CD4-positive, alpha-beta T cell treated with Interleukin-4 for 4 hours (primary cell): Measurements from ENCODE around the gene MICAL3.

Source experiments
- DNase-seq: peaks from one replicate; pipeline ENCODE4 v3.0.0-alpha.2; 2020

Gene MICAL3

DNA sequence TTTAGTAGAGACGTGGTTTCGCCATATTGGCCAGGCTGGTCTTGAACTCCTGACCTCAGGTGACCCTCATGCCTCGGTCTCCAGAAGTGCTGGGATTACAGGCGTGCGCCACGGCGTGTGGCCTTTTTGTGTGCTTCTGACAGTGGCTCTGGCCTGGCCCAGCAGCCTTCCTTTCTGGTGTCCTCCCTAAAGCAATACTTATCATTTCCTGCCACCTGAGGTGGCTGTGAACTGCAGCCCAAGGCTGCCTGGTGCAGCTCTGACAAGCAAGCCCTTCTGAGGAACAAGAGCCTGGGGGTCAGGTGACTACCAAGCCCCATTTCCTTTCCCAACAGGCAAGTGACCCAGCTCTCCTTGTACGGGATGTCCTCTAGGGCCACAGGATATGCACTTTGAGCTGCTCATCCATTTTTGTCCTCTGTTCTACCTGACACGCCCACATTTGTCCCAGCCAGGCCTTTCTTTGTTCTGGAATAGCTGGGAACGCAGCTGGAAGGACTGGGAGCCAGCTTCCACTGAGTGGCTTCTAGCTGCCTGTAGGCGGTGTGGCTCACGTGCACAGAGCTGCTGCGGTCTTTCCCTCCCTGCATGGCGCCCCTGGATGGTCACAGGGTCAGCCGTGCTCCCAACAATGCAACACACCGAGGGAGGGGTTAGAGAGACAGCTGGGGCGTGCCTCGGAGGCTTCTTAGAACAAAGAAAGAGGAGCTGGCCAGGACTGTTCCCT lies 237.8 kb downstream of the MICAL3 start:
- DNase-seq, result no peak

DNA sequence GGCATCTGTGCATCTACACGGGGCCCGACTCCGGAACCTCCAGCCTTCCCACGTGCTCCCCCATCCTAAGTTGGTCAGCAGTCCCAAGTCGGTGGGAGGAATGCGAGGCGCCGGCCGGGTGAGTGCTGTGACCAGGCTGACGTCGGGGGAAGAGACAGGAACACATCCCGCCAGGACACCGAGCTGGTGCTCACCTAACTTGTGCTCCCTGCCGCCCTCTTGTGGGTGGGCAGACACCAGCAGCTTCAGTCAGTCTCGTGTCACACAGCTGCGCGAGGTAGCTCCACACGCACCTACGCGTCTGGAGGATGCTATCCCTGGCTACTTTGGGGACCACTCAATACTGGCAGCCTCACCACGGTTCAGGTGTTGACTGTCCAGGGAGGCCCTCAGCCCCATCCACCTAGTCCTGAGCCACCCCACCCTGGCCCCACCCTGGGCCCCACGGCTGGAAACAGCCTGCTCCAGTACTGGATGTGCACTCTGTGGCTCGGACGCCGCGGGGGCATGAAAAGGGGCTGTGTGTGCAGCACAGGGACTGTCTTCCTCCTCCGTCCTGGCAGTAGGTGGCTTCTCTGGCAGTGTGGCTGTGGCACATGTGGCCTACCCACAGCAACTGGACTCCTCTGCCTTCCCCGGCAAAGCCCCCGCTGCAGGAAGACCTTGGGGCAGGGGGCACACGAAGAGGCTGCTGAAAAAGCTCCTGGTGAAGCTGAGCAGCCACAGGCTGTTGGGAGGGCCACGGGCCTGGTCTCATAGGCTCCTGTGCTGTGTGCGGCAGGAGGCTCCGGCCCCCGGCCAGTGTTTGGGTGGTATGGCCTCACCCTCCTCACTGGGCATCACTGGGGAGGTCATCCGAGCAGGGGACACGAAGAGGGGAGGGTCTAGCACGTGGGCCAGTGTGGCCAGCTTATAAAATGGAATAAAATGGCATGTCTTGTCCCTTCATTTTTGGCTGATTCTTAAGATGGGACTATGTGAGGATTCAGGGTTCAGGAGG lies 238.9 kb downstream of the MICAL3 start:
- DNase-seq, result peak; percentile 59

DNA sequence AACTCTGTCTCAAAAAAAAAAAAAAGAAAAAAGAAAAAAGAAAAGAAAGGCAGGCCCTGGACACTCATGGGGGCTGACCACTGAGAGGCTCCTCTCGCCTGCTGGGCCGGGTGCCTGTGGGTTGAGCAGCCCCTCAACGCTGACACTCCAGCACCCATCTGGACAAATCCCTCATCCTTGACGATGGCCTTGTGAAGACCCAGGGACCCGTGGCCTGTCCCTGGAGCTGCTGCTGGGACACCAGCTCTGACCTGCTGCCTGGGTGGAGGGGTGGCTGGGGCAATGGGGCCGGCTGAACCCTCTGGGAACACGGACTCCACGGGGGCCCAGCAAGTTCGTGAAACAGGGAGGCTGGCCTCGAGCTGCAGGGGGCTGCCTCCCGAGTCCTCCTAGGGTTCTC lies 239.6 kb downstream of the MICAL3 start:
- no peak for DNase-seq

DNA sequence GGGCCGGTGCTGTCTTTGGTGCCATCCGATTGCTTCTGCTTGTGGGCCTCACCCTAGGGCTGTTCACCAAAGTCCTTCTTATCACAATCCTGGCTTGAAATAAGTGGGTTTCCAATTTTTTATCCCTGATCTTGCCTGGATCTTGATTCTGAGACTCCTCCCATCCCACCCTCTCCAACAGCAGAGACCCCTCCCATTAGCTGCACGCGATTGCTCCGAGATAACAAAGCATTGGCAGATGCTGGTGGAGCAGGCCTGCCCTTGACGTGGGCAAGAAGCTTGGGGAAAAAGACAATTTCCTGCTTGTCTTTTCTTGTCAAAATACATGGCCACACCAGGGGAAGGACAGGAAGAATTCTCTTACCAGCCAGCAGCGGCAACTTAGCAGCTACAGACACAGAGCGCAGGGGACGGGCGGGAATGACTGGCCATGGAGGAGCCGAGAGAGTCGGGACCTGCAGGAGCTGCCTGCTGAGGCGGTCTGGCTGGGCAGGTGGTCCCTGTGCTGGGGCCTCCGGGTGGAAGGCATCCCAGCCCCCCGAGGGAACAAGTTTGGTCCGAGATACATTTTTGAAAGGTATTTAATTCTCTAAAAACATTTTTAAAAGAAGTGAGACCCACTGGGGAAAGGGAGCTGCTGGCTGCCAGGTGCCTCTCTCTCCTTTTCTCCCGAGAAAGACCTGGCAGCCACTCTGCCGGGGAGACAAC lies 240.4 kb downstream of the MICAL3 start:
- no peak for DNase-seq

DNA sequence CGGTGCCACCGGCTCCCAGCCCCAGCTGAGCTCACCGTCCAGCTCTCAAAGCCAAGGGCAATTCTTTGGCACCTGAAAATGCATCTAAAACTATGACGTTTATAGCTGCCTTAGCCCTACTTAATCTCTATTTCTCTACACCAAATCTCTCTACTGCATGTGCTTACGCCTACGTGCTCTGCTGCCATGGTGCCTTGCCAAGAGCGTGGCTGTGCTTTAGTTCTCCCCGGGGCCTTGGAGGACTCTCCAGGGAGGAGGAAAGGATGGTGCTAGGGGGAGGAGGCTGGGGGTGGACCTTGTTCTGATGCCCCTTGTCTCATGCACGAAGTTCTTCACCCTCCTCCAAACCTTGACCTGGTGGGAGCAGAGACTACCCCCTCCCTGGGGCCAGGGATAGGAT lies 241.0 kb downstream of the MICAL3 start:
- DNase-seq, result no peak

DNA sequence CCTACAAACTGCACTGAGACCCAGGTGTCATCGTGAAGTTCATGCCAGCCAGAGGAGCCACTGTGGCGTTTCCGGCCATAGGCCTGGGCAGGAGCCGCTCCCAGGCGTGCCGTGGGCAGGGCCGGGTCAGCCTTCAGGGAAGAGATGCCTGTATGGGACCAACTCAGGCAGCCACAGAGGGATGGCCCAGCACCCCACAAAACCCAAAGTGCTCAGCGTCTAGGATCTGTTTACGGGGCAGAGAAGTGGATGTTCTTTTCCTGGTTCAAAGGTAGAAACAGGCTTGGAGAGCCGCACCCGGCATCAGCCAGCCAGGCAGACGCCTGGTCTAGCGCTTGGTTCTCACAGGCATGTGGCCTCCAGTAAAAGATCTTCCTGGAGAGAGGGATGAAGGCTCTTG lies 241.7 kb downstream of the MICAL3 start:
- no peak for DNase-seq

DNA sequence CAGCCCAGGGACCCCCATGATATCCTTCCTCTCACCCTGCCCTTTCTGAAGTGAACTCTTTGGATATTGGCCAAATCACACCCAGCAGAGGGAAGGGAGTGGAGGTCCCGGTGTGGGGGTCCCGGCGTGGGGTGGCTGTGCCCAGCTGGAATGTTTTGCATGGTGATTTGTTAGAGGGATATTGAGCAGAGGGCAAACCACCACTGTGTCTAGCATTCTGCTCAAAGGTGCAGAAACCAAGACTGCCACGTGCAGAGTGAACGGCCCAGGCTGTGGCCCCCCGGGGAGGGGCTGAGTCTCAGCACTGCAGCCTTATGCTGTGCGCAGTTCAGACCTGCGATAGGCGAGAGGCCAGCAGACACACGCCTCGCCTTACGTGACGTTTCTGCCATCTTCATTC lies 242.2 kb downstream of the MICAL3 start:
- no peak for DNase-seq

DNA sequence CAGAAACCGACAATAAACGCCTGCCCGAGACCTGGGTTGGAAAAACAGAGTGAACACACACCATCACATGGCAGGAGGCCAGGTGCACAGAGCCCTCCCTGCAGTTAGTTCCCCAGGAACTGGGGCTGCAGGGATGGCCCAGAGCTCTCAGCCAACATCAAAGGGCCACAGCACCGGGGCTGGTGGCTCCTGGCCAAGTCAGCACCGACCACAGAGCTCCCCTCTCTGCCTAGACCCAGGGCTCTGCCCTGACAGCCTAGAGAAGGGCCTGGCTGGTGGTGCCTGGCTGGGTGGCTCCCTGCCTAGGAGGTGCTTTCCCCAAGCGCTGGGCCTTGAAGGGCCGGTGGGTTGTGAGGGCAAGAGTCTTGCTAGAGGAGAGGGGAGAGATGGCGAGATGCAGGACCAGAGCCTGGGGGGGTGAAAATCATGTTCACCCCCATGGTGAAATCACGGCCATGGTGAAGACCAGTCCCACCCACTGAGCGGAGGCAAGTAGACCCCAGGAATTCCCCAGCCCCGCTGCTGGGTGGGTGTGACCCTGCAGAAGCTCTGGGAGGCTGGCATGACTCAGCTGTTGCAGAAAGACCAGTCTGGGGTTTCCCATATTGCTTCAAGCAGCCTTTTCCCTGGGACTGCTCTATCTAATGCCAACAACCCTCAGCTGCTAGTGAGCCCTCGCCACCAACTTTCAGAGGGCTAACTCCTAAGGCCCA lies 242.9 kb downstream of the MICAL3 start:
- peak; percentile 81 for DNase-seq

DNA sequence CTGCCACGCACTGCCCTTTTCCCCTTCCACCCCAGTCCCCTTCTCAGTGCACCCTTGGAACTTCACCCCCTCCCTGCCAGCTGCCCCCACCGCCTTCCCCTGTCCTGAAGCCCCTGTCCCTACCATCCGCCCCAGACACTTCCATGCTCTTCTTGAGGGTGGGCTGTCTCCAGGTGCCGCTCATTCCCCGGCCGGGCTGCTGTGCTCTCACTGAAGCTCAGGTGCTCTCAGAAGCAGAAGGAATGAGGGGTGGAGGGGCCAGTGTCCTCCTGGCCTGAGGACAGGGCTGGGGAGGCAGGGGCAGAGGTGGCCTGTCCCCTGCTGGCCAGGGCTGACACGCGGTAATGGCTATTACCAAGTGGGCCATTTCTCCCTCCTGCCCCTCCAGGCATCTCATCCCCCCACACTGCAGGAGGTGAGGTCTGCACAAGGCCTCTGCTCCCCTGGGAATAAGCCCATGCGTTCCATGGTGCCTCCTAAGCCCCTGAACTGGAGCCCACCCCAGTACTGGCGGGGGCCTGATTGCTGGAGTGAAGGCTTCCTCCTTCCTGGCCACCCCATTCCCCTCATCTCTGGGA lies 243.5 kb downstream of the MICAL3 start:
- DNase-seq, result no peak

DNA sequence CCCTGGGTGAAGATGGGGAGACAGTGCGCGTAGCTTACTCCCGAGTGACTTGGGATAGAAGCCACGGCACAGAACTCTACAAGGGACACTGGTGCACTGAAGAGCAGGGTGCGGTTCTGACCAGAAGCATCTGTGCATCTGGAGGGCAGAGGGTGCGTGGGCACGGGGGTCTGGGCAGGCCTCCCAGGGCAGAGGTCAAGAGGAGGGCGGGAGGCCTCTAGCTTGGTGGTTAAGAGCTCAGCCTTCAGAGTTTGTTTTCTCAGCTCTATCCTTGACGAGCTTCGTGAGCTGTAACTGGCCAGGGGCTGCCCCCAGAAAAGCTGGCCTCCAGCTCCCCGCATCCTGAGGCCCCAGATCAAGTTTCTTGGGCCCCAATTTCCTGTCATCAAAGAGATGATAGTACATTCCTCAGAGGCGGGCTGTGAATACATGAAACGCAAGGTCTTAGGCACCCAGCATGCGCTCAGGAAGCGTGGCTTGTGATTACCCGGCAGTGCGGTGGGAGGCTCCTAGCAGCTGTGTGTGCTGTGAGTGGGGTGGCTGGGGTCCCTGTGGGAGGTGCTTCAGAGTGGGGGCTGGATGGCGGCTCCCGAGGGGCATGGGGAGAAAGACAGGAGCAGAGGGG lies 244.1 kb downstream of the MICAL3 start:
- DNase-seq, result no peak

DNA sequence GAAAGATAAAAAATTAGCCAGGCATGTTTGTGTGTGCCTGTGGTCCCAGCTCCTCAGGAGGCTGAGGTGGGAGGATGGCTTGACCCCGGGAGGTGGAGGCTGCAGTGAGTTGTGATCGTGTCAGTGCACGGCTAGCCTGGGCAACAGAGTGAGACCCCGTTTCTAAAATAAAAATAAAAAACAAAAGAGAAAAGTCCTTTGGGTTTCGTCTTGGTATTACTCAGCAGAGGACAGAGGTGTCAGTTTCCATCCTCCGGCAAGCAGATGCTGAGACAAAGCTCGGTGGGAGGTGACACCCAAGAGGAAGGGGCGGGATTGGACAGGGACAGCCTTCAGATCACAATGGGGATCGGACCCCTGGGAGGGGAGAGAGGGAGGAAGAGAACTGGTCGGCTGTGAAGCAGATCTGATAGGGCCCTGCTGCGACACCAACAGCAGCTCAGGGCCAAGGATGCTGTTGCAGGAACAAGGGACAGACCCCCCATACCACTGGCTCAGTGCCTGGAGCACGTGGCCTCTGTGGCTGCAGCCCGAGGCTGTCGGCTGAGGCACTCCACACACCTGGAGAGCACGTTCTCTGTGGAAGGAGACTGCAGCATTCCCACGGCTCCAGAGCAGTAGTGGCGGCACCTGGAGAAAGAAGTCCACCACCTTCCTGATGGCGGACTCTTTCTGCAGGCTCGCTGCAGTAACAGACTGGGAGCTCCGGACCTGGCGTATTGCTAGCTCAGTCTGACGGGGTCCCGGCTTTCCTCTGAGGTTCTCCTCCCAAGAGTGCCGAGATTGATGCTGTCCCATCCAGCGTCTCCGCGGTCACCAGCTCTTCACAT lies 244.9 kb downstream of the MICAL3 start:
- no peak for DNase-seq

DNA sequence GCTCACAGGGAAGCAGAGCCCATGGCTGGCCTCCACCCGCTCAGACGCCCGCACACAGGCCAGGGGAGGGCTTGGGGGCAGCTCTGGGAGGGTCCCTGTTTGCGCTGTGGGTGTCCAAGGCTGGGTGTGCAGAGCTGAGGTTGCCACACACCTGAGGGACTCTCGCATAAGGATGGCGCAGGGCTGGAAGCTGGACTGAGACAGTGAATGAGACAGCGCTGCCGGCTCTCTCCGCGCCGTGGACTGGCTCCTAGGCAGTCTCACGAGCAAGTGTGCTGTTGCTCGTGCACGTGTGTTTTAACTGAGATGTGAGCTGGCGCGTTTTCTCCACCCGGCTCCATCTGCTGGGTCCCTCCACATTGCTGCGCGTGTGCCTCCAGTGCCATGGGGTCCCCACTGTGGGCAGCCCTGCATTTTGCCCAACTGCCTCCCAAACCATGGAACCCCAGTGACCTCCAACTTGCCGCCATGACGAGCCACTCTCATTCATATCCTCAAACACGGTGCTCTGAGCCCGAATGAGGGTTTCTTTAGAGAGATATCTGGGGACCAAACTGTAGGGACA lies 245.9 kb downstream of the MICAL3 start:
- DNase-seq, result no peak

DNA sequence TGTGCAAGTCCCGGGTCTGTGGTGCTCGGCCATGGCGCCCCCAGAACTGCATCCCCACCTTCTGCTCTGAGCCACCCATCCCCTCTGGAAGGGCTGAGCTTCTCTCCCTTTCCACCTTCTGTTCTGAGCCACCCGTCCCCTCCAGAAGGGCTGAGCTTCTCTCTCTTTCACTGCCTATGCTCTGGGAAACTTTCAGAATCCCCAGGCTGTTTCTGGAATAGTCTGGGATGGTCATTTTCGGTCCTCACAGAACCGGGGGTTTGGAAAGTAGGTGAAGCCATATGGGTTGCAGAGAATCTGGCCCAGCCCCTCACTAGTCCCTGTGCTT lies 246.7 kb downstream of the MICAL3 start:
- no peak for DNase-seq

DNA sequence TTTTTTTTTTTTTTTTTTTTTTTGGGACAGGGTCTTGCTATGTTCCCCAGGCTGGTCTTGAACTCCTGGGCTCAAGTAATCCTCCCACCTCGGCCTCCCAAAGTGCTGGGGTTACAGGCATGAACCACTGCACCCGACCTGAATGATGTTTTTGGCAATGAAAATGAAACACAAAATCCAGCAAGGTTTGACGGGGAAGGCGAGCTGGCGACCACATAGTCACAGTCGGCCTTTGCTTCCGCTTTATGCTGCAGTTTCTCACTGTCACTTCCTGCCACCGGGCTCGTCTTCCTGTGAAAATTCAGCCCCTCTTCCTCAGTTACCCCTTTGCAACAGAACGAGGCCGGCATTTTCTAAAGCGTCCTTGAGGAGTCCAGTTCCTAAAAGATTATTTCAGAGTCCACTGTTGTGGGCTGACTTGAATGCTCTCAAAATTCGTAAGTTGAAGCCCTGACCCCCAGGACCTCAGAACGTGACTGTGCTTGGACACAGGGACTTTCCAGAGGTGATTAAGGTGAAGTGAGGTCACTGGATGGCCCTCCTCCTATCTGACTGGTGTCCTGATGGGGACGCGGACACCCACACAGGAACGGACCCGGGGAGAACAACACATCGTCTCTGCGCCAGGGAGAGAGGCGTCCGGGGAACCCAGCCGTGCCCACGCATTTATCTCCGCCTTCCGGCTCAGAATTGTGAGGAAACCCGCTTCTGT lies 247.2 kb downstream of the MICAL3 start:
- DNase-seq, result peak; percentile 80

DNA sequence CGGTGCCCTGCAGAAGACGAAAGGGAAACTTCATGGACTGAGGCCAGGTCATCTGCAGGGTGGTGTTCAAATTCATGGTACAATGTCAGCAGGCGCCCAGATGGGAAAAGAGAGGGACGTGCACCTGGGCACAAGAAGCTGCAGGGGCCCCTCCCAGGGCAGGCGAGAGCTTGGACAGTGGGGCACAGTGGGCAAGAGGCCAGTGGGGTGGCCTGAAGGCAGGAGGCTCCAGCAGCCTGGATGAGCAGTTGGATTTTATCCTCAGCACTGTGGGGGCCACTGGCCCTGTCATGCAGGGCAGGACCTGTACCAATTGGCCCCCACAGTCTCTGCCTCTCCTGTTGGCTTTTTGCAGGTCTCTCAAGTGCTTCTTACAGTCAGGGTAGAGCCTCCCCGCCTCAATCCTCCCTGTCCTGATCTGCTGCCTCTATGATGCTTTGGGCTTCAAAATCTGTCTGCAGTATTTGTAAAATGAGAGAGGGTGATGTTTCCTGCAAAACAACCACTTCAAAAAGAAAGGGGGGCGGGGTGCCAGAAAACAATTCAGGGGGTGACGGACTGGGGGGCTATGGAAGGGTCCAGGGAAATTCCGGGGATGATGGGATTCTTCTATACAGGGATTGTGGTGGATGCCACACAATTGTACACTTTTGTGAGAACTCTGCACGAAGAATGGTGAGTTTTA lies 248.4 kb downstream of the MICAL3 start:
- peak; percentile 27 for DNase-seq

DNA sequence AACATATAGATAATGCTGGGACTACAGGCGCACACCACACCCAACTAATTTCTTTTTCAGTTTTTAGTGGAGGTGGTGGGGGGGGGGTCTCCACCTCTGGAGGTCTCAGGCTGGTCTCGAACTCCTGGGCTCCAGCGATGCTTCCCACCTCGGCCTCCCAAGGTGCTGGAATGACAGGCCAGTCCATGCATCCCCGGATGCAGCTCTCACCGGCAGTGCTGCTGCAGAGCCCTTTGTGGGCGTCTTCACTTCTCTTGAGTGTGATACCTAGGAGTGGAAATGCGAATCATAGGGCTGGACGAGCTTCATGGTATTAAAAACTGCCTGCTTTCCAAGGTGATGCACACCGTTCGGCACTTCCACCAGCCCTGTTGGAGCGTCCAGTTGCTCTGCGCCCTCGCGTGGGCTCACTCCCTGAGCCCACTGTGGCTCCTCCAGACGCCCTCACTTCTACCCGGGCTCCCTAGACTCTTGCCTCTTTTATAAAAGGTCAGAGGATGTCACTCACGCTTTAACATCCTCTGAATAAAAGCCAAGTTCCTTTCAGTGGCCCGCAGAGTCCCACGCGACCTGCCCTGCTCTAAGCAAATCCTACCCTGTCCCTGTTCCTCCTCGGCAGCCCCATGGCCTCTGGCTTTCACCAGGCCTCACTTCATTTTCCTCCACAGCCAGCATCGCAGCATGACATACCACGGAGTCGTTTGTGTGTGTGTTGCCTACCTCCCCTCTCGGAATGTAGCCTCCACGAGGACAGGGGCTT lies 249.3 kb downstream of the MICAL3 start:
- no peak for DNase-seq

DNA sequence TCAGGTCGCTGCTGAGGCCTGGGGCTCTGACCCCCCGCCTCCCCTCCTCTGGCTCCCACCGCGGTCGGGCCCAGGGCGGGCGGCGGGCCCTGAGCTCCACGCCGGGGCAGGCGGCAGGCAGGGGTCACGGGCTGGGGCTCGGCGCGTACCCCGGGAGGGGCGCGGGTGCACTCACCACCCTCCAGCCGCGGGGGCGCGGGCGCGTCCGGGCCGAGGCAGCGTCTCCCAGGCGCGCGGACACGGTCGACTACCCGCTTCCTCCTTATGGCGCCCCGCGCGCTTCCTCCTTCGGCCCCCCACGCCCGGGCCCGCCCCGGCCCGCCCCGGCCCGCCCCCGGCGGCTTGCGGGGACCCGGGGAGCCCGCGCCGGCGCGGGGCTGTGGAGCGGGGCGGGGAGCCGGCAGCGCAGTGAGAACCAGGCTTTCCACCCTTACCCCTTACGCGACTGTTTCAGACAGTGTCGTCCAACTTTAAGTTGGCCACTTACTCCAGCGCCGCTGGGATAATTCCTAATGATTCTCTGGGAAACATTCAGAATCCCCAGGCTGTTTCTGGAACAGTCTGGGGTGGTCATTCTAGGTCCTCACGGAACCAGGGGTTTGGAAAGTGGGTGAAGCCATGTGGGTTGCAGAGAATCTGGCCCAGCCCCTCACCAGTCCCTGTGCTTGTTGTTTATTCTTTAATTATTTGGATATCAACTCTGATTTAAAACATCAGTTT lies 250.0 kb downstream of the MICAL3 start, which contains the start of gene BID:
TSS of gene BID (minus strand) at position 264 of the 720 bp plus-strand sequence. CDS start 24,353 bp downstream, outside the sequence.
- peak; percentile 28 for DNase-seq
